ENCODE measurements around the gene ZNF524. TPM values are rescaled to one million over a fixed set of nuclear protein-coding genes. Genes with fewer than 3 reads are reported as not detected.

The ZNF524 gene
- total and polyA plus RNA-seq, 2 experiments from 2014 or later = 8.4 to 18.5 TPM

DNA sequence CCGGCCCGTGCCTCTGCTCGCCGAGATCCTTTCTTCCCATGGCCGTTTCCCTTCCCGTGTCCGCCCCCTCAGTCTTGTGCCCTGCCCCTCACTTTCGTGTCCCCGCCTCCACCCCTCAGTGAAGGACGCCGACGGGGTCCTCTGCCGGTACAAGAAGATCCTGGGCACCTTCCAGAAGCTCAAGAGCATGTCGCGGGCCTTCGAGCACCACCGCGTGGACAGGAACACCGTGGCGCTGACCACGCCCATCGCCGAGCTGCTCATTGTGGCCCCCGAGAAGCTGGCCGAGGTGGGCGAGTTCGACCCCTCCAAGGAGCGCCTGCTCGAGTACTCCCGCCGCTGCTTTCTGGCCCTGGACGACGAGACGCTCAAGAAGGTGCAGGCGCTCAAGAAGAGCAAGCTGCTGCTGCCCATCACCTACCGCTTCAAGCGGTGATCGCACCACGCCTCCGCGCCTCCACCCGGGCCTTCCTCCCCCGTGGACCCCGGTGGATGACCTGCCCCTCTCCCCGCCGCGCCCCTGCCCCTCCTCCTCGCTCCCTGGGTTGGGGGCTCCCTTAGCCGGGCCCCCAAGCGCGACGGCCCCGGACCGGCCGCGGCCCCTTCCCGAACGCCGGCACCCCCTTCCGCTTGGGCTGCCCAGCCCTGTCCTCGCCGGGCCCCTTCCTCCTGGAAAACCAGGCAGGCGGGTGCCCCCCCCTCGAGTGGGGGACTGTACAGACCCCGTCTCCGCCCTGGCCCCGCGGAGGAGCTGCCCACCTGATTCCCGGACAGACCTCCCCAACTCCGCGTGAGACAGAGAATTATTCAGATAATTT is 52.4 kb downstream of the ZNF524 start:
- Histone ChIP-seq H3K79me2 (peaks cover 36% of the 10 kb centered on the region), H3K9me3 (ENCODE audit: low read depth) (no peaks in the 10 kb centered on the region), H3K4me1 (ENCODE audit: insufficient read depth) (peaks cover 25% of the 10 kb centered on the region), H4K20me1 (ENCODE audit: insufficient read depth, poor library complexity, severe bottlenecking) (peaks cover 21% of the 10 kb centered on the region), H3K4me2 (peak overlapping the region; percentile 68), H3K9me2 (replicated peaks; ENCODE audit: insufficient read depth) (no peaks in the 10 kb centered on the region), H3K36me3 (replicated peaks; ENCODE audit: insufficient read depth, low read depth) (no peaks in the 10 kb centered on the region), H3K27ac (peak overlapping the region; percentile 51), H2AFZ (no peak overlapping the region), H3K4me3 (no peak overlapping the region), H3K27me3 (no peaks in the 10 kb centered on the region)
- 73% methylated on average over 51 of the region's 71 CpGs for WGBS (ENCODE audit: low lambda C conversion rate, missing lambda C conversion rate)
- TF ChIP-seq EZH2 (IDR thresholded peaks at IDR 0.05; ENCODE audit: borderline replicate concordance) (no peak), CTCF (IDR thresholded peaks at IDR 0.05; ENCODE audit: poor library complexity) (no peak), EZH2phosphoT487 (IDR thresholded peaks at IDR 0.05; ENCODE audit: low read depth, severe bottlenecking, unreplicated experiment) (no peak)
- no peak for DNase-seq (ENCODE audit: low spot score)

Other genes with a start within 250 kb of the ZNF524 start
- gene COX6B2, start 245.6 kb upstream of the ZNF524 start, total RNA-seq = 0.20 and 0.50 TPM in 2 replicates
- gene COX6B2, start 245.6 kb upstream of the ZNF524 start, polyA plus RNA-seq = 4.5 and 7.8 TPM in 2 replicates
- not detected in 2 replicates for gene GARIN5B, start 237.0 kb upstream of the ZNF524 start, total RNA-seq
- 0.18 TPM in 1 of 2 replicates, not detected in the other for gene GARIN5B, start 237.0 kb upstream of the ZNF524 start, polyA plus RNA-seq
- gene IL11, start 229.8 kb upstream of the ZNF524 start, total RNA-seq = 1.4 and 4.4 TPM in 2 replicates
- 6.6 and 8.5 TPM in 2 replicates for gene IL11, start 229.8 kb upstream of the ZNF524 start, polyA plus RNA-seq
- not detected in 2 replicates for gene TMEM190, start 223.5 kb upstream of the ZNF524 start, total RNA-seq
- gene TMEM190, start 223.5 kb upstream of the ZNF524 start, polyA plus RNA-seq = 6.6 and 13.0 TPM in 2 replicates
- 1.8 and 9.1 TPM in 2 replicates for gene TMEM238, start 216.0 kb upstream of the ZNF524 start, total RNA-seq
- 29.6 and 39.2 TPM in 2 replicates for gene TMEM238, start 216.0 kb upstream of the ZNF524 start, polyA plus RNA-seq
- gene RPL28, start 214.4 kb upstream of the ZNF524 start, total RNA-seq = 604 and 984 TPM in 2 replicates
- 410 and 437 TPM in 2 replicates for gene RPL28, start 214.4 kb upstream of the ZNF524 start, polyA plus RNA-seq
- gene UBE2S, start 192.5 kb upstream of the ZNF524 start, total RNA-seq = 18.5 and 20.4 TPM in 2 replicates
- gene UBE2S, start 192.5 kb upstream of the ZNF524 start, polyA plus RNA-seq = 105 and 116 TPM in 2 replicates
- gene SHISA7, start 157.0 kb upstream of the ZNF524 start, total RNA-seq = not detected in 2 replicates
- not detected in 2 replicates for gene SHISA7, start 157.0 kb upstream of the ZNF524 start, polyA plus RNA-seq
- gene ISOC2, start 138.6 kb upstream of the ZNF524 start, total RNA-seq = 79.3 and 90.4 TPM in 2 replicates
- 64.2 and 72.2 TPM in 2 replicates for gene ISOC2, start 138.6 kb upstream of the ZNF524 start, polyA plus RNA-seq
- gene C19orf85, start 135.5 kb upstream of the ZNF524 start, total RNA-seq = not detected in 2 replicates
- gene C19orf85, start 135.5 kb upstream of the ZNF524 start, polyA plus RNA-seq = not detected in 2 replicates
- gene ZNF628, start 123.7 kb upstream of the ZNF524 start, total RNA-seq = 2.2 and 4.7 TPM in 2 replicates
- gene ZNF628, start 123.7 kb upstream of the ZNF524 start, polyA plus RNA-seq = 1.0 and 1.2 TPM in 2 replicates
- gene NAT14, start 115.1 kb upstream of the ZNF524 start, total RNA-seq = 14.0 and 22.3 TPM in 2 replicates
- gene NAT14, start 115.1 kb upstream of the ZNF524 start, polyA plus RNA-seq = 40.3 and 43.6 TPM in 2 replicates
- 0.04 and 0.80 TPM in 2 replicates for gene SSC5D, start 111.9 kb upstream of the ZNF524 start, total RNA-seq
- gene SSC5D, start 111.9 kb upstream of the ZNF524 start, polyA plus RNA-seq = 3.2 and 5.1 TPM in 2 replicates
- 0.28 and 0.30 TPM in 2 replicates for gene SBK2, start 63.2 kb upstream of the ZNF524 start, total RNA-seq
- 0.33 and 0.51 TPM in 2 replicates for gene SBK2, start 63.2 kb upstream of the ZNF524 start, polyA plus RNA-seq
- gene SBK3, start 54.7 kb upstream of the ZNF524 start, total RNA-seq = 0.57 TPM in 1 of 2 replicates, not detected in the other
- 0.92 TPM in 1 of 2 replicates, not detected in the other for gene SBK3, start 54.7 kb upstream of the ZNF524 start, polyA plus RNA-seq
- gene ZNF579, start 19.4 kb upstream of the ZNF524 start, total RNA-seq = 4.1 and 5.1 TPM in 2 replicates
- 14.8 and 21.7 TPM in 2 replicates for gene ZNF579, start 19.4 kb upstream of the ZNF524 start, polyA plus RNA-seq
- gene FIZ1, start 771 bp upstream of the ZNF524 start, total RNA-seq = 3.8 and 5.6 TPM in 2 replicates
- gene FIZ1, start 771 bp upstream of the ZNF524 start, polyA plus RNA-seq = 14.0 and 16.4 TPM in 2 replicates
- gene ZNF865, start 5.4 kb downstream of the ZNF524 start, total RNA-seq = 3.0 and 3.1 TPM in 2 replicates
- 1.7 and 2.2 TPM in 2 replicates for gene ZNF865, start 5.4 kb downstream of the ZNF524 start, polyA plus RNA-seq
- 6.7 and 7.2 TPM in 2 replicates for gene ZNF784, start 24.3 kb downstream of the ZNF524 start, total RNA-seq
- gene ZNF784, start 24.3 kb downstream of the ZNF524 start, polyA plus RNA-seq = 5.5 and 10.0 TPM in 2 replicates
- 6.1 and 10.1 TPM in 2 replicates for gene ZNF580, start 40.7 kb downstream of the ZNF524 start, total RNA-seq
- 53.8 and 71.5 TPM in 2 replicates for gene ZNF580, start 40.7 kb downstream of the ZNF524 start, polyA plus RNA-seq
- gene ZNF581, start 43.4 kb downstream of the ZNF524 start, total RNA-seq = 12.2 and 17.3 TPM in 2 replicates
- 14.2 and 22.5 TPM in 2 replicates for gene ZNF581, start 43.4 kb downstream of the ZNF524 start, polyA plus RNA-seq
- 13.0 and 18.3 TPM in 2 replicates for gene CCDC106, start 47.9 kb downstream of the ZNF524 start, total RNA-seq
- gene CCDC106, start 47.9 kb downstream of the ZNF524 start, polyA plus RNA-seq = 30.5 and 31.7 TPM in 2 replicates
- gene U2AF2, start 54.7 kb downstream of the ZNF524 start, total RNA-seq = 94.6 and 99.6 TPM in 2 replicates
- 16.1 and 18.0 TPM in 2 replicates for gene U2AF2, start 54.7 kb downstream of the ZNF524 start, polyA plus RNA-seq
- gene EPN1, start 74.9 kb downstream of the ZNF524 start, total RNA-seq = 40.2 and 74.8 TPM in 2 replicates
- 154 and 165 TPM in 2 replicates for gene EPN1, start 74.9 kb downstream of the ZNF524 start, polyA plus RNA-seq
- not detected in 2 replicates for gene NLRP9, start 138.1 kb downstream of the ZNF524 start, total RNA-seq
- gene NLRP9, start 138.1 kb downstream of the ZNF524 start, polyA plus RNA-seq = not detected in 2 replicates
- not detected in 2 replicates for gene RFPL4A, start 158.8 kb downstream of the ZNF524 start, total RNA-seq
- not detected in 2 replicates for gene RFPL4A, start 158.8 kb downstream of the ZNF524 start, polyA plus RNA-seq
- gene RFPL4AL1, start 168.8 kb downstream of the ZNF524 start, total RNA-seq = not detected in 2 replicates
- not detected in 2 replicates for gene RFPL4AL1, start 168.8 kb downstream of the ZNF524 start, polyA plus RNA-seq
- not detected in 2 replicates for gene NLRP11, start 231.7 kb downstream of the ZNF524 start, total RNA-seq
- gene NLRP11, start 231.7 kb downstream of the ZNF524 start, polyA plus RNA-seq = not detected in 2 replicates
- not detected in 2 replicates for gene NLRP4, start 236.3 kb downstream of the ZNF524 start, total RNA-seq
- not detected in 2 replicates for gene NLRP4, start 236.3 kb downstream of the ZNF524 start, polyA plus RNA-seq